Measurements from ENCODE around the gene MYH9.

- TF ChIP-seq, protein P1, sequence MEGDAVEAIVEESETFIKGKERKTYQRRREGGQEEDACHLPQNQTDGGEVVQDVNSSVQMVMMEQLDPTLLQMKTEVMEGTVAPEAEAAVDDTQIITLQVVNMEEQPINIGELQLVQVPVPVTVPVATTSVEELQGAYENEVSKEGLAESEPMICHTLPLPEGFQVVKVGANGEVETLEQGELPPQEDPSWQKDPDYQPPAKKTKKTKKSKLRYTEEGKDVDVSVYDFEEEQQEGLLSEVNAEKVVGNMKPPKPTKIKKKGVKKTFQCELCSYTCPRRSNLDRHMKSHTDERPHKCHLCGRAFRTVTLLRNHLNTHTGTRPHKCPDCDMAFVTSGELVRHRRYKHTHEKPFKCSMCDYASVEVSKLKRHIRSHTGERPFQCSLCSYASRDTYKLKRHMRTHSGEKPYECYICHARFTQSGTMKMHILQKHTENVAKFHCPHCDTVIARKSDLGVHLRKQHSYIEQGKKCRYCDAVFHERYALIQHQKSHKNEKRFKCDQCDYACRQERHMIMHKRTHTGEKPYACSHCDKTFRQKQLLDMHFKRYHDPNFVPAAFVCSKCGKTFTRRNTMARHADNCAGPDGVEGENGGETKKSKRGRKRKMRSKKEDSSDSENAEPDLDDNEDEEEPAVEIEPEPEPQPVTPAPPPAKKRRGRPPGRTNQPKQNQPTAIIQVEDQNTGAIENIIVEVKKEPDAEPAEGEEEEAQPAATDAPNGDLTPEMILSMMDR (IDR thresholded peaks at IDR 0.05) = no peak
- TF ChIP-seq POLR2AphosphoS5 (IDR thresholded peaks at IDR 0.05; ENCODE audit: low read depth, low read length) (no peak; the same call in 1 of the 2 replicates), SIN3A (IDR thresholded peaks at IDR 0.05; ENCODE audit: borderline replicate concordance, insufficient read depth, low read depth, low read length) (no peak), TCF7L2 (IDR thresholded peaks at IDR 0.05; ENCODE audit: low read depth, low read length) (no peak)
- TF ChIP-seq, protein P2, sequence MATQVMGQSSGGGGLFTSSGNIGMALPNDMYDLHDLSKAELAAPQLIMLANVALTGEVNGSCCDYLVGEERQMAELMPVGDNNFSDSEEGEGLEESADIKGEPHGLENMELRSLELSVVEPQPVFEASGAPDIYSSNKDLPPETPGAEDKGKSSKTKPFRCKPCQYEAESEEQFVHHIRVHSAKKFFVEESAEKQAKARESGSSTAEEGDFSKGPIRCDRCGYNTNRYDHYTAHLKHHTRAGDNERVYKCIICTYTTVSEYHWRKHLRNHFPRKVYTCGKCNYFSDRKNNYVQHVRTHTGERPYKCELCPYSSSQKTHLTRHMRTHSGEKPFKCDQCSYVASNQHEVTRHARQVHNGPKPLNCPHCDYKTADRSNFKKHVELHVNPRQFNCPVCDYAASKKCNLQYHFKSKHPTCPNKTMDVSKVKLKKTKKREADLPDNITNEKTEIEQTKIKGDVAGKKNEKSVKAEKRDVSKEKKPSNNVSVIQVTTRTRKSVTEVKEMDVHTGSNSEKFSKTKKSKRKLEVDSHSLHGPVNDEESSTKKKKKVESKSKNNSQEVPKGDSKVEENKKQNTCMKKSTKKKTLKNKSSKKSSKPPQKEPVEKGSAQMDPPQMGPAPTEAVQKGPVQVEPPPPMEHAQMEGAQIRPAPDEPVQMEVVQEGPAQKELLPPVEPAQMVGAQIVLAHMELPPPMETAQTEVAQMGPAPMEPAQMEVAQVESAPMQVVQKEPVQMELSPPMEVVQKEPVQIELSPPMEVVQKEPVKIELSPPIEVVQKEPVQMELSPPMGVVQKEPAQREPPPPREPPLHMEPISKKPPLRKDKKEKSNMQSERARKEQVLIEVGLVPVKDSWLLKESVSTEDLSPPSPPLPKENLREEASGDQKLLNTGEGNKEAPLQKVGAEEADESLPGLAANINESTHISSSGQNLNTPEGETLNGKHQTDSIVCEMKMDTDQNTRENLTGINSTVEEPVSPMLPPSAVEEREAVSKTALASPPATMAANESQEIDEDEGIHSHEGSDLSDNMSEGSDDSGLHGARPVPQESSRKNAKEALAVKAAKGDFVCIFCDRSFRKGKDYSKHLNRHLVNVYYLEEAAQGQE (IDR thresholded peaks at IDR 0.05; ENCODE audit: insufficient read depth in 1 of 2, low read depth in 2 of 2, low read length in 1 of 2) = no peak
Observed at GRCh38 chr22:36358533-36359469, 29.0 kb downstream of the MYH9 start.

Measured in Panc1 (cell line).